ENCODE results near the gene TMA7B.

DNA sequence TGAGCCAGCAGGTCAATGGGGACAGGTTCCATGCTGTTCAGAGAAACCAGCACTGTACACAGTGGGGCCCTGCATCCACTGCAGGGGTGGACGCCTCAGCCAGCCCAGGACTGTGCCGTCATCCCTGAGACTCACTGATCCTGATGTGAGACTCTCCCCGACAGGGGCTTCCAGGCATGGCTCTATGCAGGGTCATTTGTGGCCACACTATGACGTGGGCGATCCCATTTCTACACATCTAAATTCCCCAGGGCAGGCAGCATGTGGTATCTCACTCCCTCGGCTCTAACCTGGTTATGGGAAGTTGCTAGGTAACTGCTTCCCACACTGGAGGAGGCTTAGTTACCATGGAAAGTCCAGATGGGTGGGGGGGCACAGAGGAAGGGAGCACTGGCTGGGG, 20.4 kb downstream of the TMA7B start:
- TF ChIP-seq, protein P1, sequence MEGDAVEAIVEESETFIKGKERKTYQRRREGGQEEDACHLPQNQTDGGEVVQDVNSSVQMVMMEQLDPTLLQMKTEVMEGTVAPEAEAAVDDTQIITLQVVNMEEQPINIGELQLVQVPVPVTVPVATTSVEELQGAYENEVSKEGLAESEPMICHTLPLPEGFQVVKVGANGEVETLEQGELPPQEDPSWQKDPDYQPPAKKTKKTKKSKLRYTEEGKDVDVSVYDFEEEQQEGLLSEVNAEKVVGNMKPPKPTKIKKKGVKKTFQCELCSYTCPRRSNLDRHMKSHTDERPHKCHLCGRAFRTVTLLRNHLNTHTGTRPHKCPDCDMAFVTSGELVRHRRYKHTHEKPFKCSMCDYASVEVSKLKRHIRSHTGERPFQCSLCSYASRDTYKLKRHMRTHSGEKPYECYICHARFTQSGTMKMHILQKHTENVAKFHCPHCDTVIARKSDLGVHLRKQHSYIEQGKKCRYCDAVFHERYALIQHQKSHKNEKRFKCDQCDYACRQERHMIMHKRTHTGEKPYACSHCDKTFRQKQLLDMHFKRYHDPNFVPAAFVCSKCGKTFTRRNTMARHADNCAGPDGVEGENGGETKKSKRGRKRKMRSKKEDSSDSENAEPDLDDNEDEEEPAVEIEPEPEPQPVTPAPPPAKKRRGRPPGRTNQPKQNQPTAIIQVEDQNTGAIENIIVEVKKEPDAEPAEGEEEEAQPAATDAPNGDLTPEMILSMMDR (conservative IDR thresholded peaks at IDR 0.05; ENCODE audit: low read depth, low read length), result no peak
- no peak for TF ChIP-seq EZH2 (IDR thresholded peaks at IDR 0.05; ENCODE audit: low read length, unreplicated experiment)
